Measurements from ENCODE around the gene ZNF19. TPM values are rescaled to one million over a fixed set of nuclear protein-coding genes. Genes with fewer than 3 reads are reported as not detected.

Gene ZNF19
- total RNA-seq, 1 experiment from 2014 or later, result 4.7 TPM

GRCh38 chr16:71431991-71432390 lies 57.1 kb downstream of the ZNF19 start:
- Histone ChIP-seq H4K91ac (ENCODE audit: insufficient read length, low read depth, low read length) (no peak overlapping the region), H3K14ac (ENCODE audit: insufficient read depth, low read length) (no peak overlapping the region), H3K4me1 (ENCODE audit: insufficient read depth, low read length) (no peaks in the 10 kb centered on the region), H3K9me3 (ENCODE audit: control insufficient read depth, low read depth, low read length) (no peaks in the 10 kb centered on the region), H3K23ac (ENCODE audit: insufficient read length, low read depth, low read length) (no peak overlapping the region), H3K79me1 (ENCODE audit: insufficient read depth, low read depth, low read length, poor library complexity, severe bottlenecking) (no peaks in the 10 kb centered on the region), H2BK12ac (ENCODE audit: insufficient read length, low read depth, low read length) (no peak overlapping the region), H4K20me1 (ENCODE audit: control insufficient read depth, insufficient read depth, insufficient read length) (no peaks in the 10 kb centered on the region), H2AK5ac (ENCODE audit: insufficient read length, low read length) (no peak overlapping the region), H3K27ac (ENCODE audit: insufficient read length, low read depth, low read length) (no peak overlapping the region), H4K8ac (replicated peaks; ENCODE audit: insufficient read length, low read depth, low read length) (no peak overlapping the region), H3K27me3 (ENCODE audit: insufficient read depth, low read length) (no peaks in the 10 kb centered on the region), H3K23me2 (ENCODE audit: insufficient read length, low read depth, low read length, poor library complexity, severe bottlenecking) (no peaks in the 10 kb centered on the region), H2BK120ac (ENCODE audit: low read depth, low read length, poor library complexity, severe bottlenecking) (no peak overlapping the region), H2BK5ac (ENCODE audit: insufficient read length, low read length) (no peak overlapping the region), H2AFZ (ENCODE audit: low read length) (no peak overlapping the region), H3K9ac (ENCODE audit: extremely low read depth, insufficient read length, low read length) (no peak overlapping the region), H3K4ac (ENCODE audit: low read depth, low read length) (no peak overlapping the region), H3K79me2 (ENCODE audit: insufficient read depth, low read length) (no peaks in the 10 kb centered on the region), H3K4me2 (ENCODE audit: insufficient read depth, insufficient read length, low read length) (no peak overlapping the region), H3K18ac (ENCODE audit: insufficient read length, low read depth, low read length) (no peak overlapping the region), H2BK15ac (ENCODE audit: low read depth, low read length) (no peak overlapping the region), H3K56ac (ENCODE audit: insufficient read length, low read depth, low read length) (no peak overlapping the region), H3T11ph (ENCODE audit: low read length) (no peak overlapping the region), H4K5ac (ENCODE audit: insufficient read length, low read depth, low read length) (no peak overlapping the region), H2BK20ac (ENCODE audit: low read depth, low read length, poor library complexity, severe bottlenecking) (no peak overlapping the region)
- Mint-ChIP-seq H3K27me3 (ENCODE audit: low read depth) (peaks cover 30% of the 10 kb centered on the region), H3K4me1 (peaks cover 3% of the 10 kb centered on the region in 2 experiments), H3K4me3 (no peak overlapping the region), H3K36me3 (ENCODE audit: insufficient read depth in 1 of 3, low read depth in 3 of 3) (no peaks in the 10 kb centered on the region), H3K9me3 (0 out of 5 replicates have a peak, but pooled peaks cover 0 to 4% of the 10 kb centered on the region in 2 experiments), H3K27ac (no peak overlapping the region)
- TF ChIP-seq, protein P1, sequence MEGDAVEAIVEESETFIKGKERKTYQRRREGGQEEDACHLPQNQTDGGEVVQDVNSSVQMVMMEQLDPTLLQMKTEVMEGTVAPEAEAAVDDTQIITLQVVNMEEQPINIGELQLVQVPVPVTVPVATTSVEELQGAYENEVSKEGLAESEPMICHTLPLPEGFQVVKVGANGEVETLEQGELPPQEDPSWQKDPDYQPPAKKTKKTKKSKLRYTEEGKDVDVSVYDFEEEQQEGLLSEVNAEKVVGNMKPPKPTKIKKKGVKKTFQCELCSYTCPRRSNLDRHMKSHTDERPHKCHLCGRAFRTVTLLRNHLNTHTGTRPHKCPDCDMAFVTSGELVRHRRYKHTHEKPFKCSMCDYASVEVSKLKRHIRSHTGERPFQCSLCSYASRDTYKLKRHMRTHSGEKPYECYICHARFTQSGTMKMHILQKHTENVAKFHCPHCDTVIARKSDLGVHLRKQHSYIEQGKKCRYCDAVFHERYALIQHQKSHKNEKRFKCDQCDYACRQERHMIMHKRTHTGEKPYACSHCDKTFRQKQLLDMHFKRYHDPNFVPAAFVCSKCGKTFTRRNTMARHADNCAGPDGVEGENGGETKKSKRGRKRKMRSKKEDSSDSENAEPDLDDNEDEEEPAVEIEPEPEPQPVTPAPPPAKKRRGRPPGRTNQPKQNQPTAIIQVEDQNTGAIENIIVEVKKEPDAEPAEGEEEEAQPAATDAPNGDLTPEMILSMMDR (conservative IDR thresholded peaks at IDR 0.05), result no peak
- WGBS (ENCODE audit: extremely low coverage, insufficient read length, low lambda C conversion rate), result no CpG with 5 or more reads among the region's 9 CpGs
- no peak for DNase-seq

Data from H9 (cell line).